ENCODE results near the gene UPP2. TPM values are rescaled to one million over a fixed set of nuclear protein-coding genes. Genes with fewer than 3 reads are reported as not detected.

Gene UPP2
- total RNA-seq, 1 experiment from 2014 or later, result not detected

GRCh38 chr2:158128168-158128973, 26.7 kb downstream of the UPP2 start:
- H3K9me3 ChIP-seq (ENCODE audit: insufficient read depth, low read depth), result no peaks in the 10 kb centered on the region
- no peaks in the 10 kb centered on the region; the same call in 1 of the 2 replicates for H3K4me1 ChIP-seq (replicated peaks; ENCODE audit: insufficient read depth)
- H3K79me2 ChIP-seq (ENCODE audit: low read depth), result no peaks in the 10 kb centered on the region
- no peaks in the 10 kb centered on the region for H4K20me1 ChIP-seq (ENCODE audit: insufficient read depth)
- no peaks in the 10 kb centered on the region for H3K9me2 ChIP-seq (ENCODE audit: insufficient read depth)
- H3K4me3 ChIP-seq, result no peak overlapping the region
- H3K4me2 ChIP-seq, result no peak overlapping the region
- CTCF ChIA-PET, result no interaction called here
- POLR2A ChIA-PET (ENCODE audit: unreplicated experiment), result no interaction called here
- no TSS peak for BruUV-seq (replicated peaks)
- no peaks in the 10 kb centered on the region for H3K27me3 ChIP-seq (ENCODE audit: insufficient read depth, low read depth)
- no peak overlapping the region for H3K27ac ChIP-seq
- TF ChIP-seq CTCF (conservative IDR thresholded peaks at IDR 0.05), result no peak
- no peak for TF ChIP-seq EZH2 (IDR thresholded peaks at IDR 0.05; ENCODE audit: low read depth)
- DNase-seq, result no peak
- no peak overlapping the region for H2AFZ ChIP-seq
- intact Hi-C loops (cut with micrococcal nuclease; ENCODE audit: unreplicated experiment), result no loop called here
- H3K36me3 ChIP-seq (ENCODE audit: low read depth), result no peaks in the 10 kb centered on the region
- H3F3A ChIP-seq (ENCODE audit: insufficient read depth, low read depth), result no peaks in the 10 kb centered on the region

GRCh38 chr2:158129037-158129436, 27.4 kb downstream of the UPP2 start:
- H3K36me3 ChIP-seq (ENCODE audit: low read depth), result no peaks in the 10 kb centered on the region
- no peaks in the 10 kb centered on the region; the same call in 1 of the 2 replicates for H3K4me1 ChIP-seq (replicated peaks; ENCODE audit: insufficient read depth)
- CTCF ChIA-PET, result no interaction called here
- DNase-seq, result no peak
- H3K9me2 ChIP-seq (ENCODE audit: insufficient read depth), result no peaks in the 10 kb centered on the region
- H2AFZ ChIP-seq, result no peak overlapping the region
- no peaks in the 10 kb centered on the region for H3K27me3 ChIP-seq (ENCODE audit: insufficient read depth, low read depth)
- POLR2A ChIA-PET (ENCODE audit: unreplicated experiment), result no interaction called here
- no peak overlapping the region for H3K27ac ChIP-seq
- no peak overlapping the region for H3K4me3 ChIP-seq
- H3K9me3 ChIP-seq (ENCODE audit: insufficient read depth, low read depth), result no peaks in the 10 kb centered on the region
- H3K79me2 ChIP-seq (ENCODE audit: low read depth), result no peaks in the 10 kb centered on the region
- TF ChIP-seq EZH2 (IDR thresholded peaks at IDR 0.05; ENCODE audit: low read depth) (no peak), CTCF (conservative IDR thresholded peaks at IDR 0.05) (no peak)
- intact Hi-C loops (cut with micrococcal nuclease; ENCODE audit: unreplicated experiment), result no loop called here
- no peaks in the 10 kb centered on the region for H4K20me1 ChIP-seq (ENCODE audit: insufficient read depth)
- no peak overlapping the region for H3K4me2 ChIP-seq
- BruUV-seq (replicated peaks), result no TSS peak
- H3F3A ChIP-seq (ENCODE audit: insufficient read depth, low read depth), result no peaks in the 10 kb centered on the region

GRCh38 chr2:158130832-158131473, 29.3 kb downstream of the UPP2 start:
- no peak for DNase-seq
- H3K4me3 ChIP-seq, result no peak overlapping the region
- 0 out of 2 replicates have a peak overlapping the region, but pooled peaks have one; percentile 39 for H2AFZ ChIP-seq
- H3K9me3 ChIP-seq (ENCODE audit: insufficient read depth, low read depth), result no peaks in the 10 kb centered on the region
- H4K20me1 ChIP-seq (ENCODE audit: insufficient read depth), result no peaks in the 10 kb centered on the region
- TF ChIP-seq CTCF (conservative IDR thresholded peaks at IDR 0.05) (no peak), EZH2 (IDR thresholded peaks at IDR 0.05; ENCODE audit: low read depth) (no peak)
- POLR2A ChIA-PET (ENCODE audit: unreplicated experiment), result no interaction called here
- no peak overlapping the region for H3K27ac ChIP-seq
- no peaks in the 10 kb centered on the region for H3K27me3 ChIP-seq (ENCODE audit: insufficient read depth, low read depth)
- no TSS peak for BruUV-seq (replicated peaks)
- no peaks in the 10 kb centered on the region for H3K9me2 ChIP-seq (ENCODE audit: insufficient read depth)
- CTCF ChIA-PET, result no interaction called here
- no peaks in the 10 kb centered on the region; the same call in 1 of the 2 replicates for H3K4me1 ChIP-seq (replicated peaks; ENCODE audit: insufficient read depth)
- 0 out of 2 replicates have a peak overlapping the region, but pooled peaks have one; percentile 19 for H3K4me2 ChIP-seq
- intact Hi-C loops (cut with micrococcal nuclease; ENCODE audit: unreplicated experiment), result no loop called here
- no peaks in the 10 kb centered on the region for H3F3A ChIP-seq (ENCODE audit: insufficient read depth, low read depth)
- no peaks in the 10 kb centered on the region for H3K36me3 ChIP-seq (ENCODE audit: low read depth)
- no peaks in the 10 kb centered on the region for H3K79me2 ChIP-seq (ENCODE audit: low read depth)
